Measurements from ENCODE around the gene PEX7.
"Not testable (repeated sequence)": the region's sequence is repeated elsewhere in the genome, so short reads cannot be mapped to it uniquely, and the experiment has no call there.

Gene PEX7

DNA sequence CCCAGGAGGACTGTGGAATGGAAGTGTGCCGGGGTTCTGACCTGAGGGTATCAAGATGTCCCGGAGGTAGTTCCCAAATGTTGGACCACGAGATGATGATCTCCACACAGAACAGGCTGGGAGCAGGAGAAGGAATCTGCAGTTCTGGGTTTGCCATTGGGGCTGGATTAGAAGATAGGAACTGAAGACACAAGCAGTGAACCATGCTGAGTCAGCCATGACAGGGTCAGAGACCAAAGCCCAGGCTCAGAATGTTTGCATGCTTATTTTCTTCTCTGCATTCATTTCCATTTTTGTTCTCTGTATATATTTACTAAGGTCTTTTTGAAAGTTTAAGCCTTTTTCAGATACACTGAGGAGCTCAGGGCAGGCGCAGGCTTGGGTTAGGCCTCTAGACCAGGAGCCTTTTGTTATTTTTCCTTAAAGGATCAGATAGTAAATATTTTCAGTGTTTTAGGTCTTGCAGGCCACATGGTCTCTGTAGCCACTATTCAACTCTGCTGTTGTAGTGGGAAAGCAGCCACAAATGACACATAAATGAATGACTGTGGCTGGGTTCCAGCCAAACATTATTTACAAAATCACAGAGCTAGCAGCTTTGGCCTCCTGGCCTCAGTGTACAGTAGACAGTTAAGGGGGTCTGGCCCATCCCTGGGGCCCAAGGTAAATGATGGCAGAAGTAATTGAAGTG, 128.2 kb downstream of the PEX7 start:
- DNase-seq (ENCODE audit: low read depth), result no peak

DNA sequence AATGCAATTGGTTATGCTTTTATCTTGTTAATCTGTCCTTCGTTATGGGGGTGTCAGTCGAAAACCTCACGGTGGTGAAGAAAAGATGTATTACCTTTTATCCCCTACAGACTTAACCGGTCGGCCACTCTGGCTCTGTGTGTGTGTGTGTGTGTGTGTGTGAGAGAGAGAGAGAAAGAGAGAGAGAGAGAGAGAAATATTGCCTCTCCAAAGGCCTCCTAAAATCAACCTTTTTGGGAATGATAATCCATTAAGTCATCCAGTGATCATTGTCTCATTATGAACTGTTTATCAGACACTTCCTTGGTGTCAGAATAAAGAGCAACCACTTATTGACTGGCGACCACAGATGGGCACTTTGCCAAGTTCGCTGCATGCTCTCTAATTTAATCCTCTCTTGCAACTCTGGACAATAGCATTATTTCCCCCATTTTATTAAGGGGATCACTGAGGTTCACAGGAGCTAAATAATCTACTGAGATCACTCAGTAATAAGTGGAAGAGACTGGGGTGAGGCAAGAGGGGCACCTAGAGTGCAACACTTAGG, 130.4 kb downstream of the PEX7 start:
- DNase-seq (ENCODE audit: low read depth), result no peak

DNA sequence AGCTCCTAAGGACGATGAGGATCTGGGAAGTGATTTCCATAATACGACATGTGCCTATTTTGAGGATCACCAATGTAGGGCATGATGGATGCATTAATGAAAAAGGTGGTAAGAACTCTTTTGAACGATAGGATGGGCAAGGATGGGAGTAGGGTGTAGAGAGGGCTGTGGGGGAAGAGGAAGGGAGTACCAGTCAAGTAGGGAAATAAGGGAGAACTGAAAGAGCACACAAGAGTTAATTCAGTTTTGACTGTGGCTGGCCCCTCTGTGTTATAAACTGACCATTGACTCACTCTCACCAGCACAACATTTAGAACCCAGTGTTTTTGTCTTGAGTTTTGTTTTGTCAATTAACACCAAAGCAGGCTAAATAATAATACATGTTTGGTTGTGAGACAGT, 132.7 kb downstream of the PEX7 start:
- no peak for DNase-seq (ENCODE audit: low read depth)

DNA sequence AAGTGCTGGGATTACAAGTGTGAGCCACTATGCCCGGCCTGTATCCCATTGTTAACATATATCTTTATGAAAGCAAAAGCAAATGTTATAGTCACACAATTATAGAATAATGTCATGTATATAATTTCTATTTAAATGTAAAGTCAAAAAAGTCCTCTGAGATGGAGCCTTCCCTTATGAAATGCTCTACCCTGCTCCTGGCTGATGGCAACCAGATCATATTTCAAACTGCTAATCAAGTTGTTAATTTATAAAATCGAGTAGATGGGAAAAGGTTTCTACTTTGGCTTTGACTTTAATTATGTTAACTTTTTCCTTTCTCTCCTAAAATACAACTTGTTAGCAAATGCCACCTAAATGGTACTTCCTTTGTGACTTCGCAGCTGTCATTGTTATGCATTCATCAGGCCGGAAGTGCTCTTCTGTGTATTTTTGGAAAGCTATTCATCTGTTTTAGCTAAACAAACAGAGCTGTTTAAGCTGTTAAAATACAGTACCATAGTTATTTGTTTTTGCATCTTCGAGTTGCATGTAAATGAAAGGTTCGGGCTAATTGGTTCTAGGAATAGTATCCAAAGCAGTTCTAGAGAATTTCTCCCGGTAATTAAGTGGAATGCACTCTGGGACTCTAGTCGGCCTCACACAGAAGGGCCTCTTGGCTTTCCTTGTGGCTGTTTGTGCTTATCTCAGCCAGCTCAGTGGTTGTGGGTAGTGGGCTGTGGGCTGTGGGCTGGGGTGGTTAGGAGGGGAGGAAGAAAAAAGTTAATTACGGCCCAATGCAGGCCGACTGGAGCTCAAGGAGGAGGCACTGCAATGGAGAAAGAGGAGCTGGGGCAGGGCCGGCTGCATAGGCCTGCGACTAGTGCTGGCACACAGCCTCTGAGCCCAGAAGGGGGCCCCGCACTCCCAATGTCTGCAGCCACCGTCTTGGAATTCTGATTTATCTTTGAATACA, 134.5 kb downstream of the PEX7 start:
- no peak for DNase-seq (ENCODE audit: low read depth)

DNA sequence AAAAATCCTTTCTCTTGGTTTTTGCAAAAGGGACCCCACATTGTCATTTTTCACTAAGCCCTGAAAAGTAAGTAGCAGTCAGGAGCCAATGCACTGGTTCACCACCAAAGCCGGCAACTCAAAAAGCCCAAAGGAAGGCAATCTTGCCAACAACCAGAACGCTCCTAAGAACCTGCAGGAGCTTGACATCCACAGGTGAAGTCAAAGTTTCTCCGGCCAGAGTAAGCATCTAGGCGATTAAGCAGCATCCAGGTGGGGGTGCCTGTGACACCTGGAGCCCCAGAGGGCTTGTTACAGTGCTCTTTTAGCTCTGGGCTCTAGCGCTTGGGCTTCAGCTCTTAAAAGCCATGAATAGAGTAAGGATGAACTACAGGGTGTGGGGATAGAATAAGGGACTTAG, 135.8 kb downstream of the PEX7 start:
- no peak for DNase-seq (ENCODE audit: low read depth)

DNA sequence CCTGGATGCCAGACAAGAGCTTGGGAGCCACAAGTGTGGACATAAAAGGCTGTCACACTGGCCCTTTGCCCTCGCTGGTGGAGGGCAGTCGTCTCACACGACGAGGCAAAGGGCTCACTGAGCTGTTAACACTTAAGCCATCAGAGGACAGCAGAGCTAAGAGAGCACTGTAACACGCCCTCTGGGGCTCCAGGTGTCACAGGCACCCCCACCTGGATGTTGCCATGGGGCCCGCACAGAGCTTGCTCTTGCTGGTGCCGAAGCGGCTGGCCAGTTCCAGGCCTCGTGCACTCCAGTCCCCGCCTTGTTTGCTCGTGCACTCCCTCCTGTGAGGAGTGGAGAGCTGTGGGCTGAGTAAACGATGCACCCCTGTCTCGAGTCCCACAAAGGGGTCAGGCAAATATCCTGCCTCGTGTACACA, 137.1 kb downstream of the PEX7 start:
- no peak for DNase-seq (ENCODE audit: low read depth)

DNA sequence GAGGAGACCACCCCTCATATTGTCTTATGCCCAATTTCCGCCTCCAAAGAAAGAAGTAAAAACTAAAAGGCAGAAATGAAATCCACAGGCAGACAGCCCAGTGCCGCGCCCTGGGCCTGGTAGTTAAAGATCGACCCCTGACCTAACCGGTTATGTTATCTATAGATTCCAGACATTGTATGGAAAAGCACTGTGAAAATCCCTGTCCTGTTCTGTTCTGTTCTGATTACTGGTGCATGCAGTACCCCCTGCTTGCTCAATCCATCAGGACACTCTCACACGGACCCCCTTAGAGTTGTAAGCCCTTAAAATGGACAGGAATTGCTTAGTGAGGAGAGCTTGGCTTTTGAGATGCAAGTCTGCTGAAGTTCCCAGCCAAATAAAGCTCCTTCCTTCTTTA, 137.5 kb downstream of the PEX7 start:
- not testable (repeated sequence) for DNase-seq (ENCODE audit: low read depth)

DNA sequence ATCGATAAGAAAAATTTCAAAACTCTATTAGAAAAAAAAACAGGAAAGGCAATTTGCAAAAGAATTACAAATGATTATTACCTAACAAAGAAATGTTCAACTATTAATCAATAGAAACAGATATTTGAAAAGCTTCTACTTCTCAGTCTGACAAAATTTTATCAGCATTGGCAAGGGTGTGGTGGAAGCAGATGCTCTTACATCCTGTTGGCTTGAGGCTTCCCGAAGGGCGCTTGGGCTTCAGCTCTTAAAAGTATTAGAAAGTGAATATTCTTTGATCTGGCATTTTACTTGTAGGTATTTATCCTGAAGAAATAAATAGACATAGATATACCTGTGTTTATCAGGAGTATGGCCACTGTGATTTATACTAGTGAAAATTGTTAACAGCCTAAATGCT, 138.4 kb downstream of the PEX7 start:
- no peak for DNase-seq (ENCODE audit: low read depth)

DNA sequence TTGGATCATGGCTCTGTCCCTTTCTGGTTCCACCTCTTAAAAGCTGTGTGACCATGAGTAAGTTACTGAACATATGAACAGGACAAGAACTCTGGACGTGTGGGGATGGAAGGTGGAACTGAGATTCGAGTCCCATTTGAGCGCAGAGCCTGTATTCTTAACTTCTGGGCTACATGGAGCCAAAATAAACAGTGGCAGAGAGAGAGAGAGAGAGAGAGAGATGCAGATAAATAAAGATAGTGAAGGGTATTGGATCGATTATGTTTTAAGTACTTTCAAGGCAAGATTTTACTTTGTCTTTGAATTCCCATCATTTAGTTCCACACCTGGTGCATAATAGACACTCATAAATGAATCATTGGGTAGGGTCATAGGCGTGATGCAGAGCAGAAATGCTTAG, 139.5 kb downstream of the PEX7 start:
- no peak for DNase-seq (ENCODE audit: low read depth)

DNA sequence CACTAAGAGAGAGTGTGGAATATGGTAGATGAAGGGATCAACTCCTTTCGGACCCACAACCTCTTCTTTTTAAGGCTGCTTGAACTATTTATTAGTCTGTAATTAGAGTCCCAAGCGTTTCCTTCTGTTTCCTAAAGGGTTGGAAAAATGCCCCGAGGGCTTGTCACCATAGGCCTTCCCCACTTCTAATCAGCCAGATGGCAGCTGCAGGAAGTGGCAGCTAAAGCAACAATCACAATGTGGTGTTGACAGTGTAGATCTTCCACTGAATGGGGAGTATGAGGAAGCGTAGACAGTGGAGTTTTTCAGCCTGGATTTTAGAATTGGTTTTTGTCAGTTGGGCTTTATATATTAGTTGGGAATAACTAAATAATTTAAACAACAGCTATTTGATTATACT, 140.3 kb downstream of the PEX7 start:
- no peak for DNase-seq (ENCODE audit: low read depth)

DNA sequence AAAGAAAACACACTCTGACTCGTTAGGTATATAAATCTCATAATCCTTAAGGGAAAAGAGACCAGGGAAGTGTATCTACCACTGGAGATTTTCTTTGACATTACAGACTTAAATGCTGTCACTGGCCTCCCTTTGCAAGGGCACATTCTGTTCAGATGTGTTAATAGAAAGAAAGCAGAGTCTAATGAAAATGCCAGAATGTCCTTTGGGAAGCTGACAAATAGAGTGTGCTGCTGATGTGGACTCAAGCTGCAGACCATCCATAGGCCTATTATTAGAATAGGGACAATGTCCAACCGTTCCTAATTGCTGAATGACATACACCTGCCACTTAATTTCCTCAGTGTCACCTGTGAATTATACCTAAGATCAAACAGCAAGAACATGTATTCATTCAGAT, 140.9 kb downstream of the PEX7 start:
- no peak for DNase-seq (ENCODE audit: low read depth)

Measured in HS-5 (cell line).